GM18870 (cell line): Measurements from ENCODE around the gene DNTTIP2.
A peak's percentile ranks its signal among the peaks of the same experiment; 100 is the strongest.
"Not testable (repeated sequence)": the region's sequence is repeated elsewhere in the genome, so short reads cannot be mapped to it uniquely, and the experiment has no call there.

Experiments
- ATAC-seq: cut with Tn5 transposase; IDR thresholded peaks from one replicate; pipeline ENCODE4 v1.9.1; 2021; ENCODE audit warnings: moderate library complexity; ENCODE audit not compliant: unreplicated experiment

Gene DNTTIP2

GRCh38 chr1:93876244-93876643 lies 2.8 kb downstream of the DNTTIP2 start:
- no peak for ATAC-seq

GRCh38 chr1:93874025-93874651 lies 4.9 kb downstream of the DNTTIP2 start:
- no peak for ATAC-seq

- ATAC-seq, result no peak
Measured at GRCh38 chr1:93871366-93871765, 7.6 kb downstream of the DNTTIP2 start.

- ATAC-seq, result no peak
Measured at GRCh38 chr1:93869653-93870052, 9.4 kb downstream of the DNTTIP2 start.

- ATAC-seq, result not testable (repeated sequence)
Measured at GRCh38 chr1:93868492-93868891, 10.5 kb downstream of the DNTTIP2 start.

GRCh38 chr1:93865253-93865652 lies 13.8 kb downstream of the DNTTIP2 start:
- ATAC-seq, result no peak

- no peak for ATAC-seq
Measured at GRCh38 chr1:93864175-93864574, 14.8 kb downstream of the DNTTIP2 start.

- not testable (repeated sequence) for ATAC-seq
Measured at GRCh38 chr1:93857653-93858052, 21.4 kb downstream of the DNTTIP2 start.

GRCh38 chr1:93855983-93856382 lies 23.0 kb downstream of the DNTTIP2 start:
- ATAC-seq, result not testable (repeated sequence)

GRCh38 chr1:93853940-93854339 lies 25.1 kb downstream of the DNTTIP2 start:
- ATAC-seq, result no peak

- no peak for ATAC-seq
Measured at GRCh38 chr1:93851878-93852277, 27.1 kb downstream of the DNTTIP2 start.

- no peak for ATAC-seq
Measured at GRCh38 chr1:93851327-93851712, 27.7 kb downstream of the DNTTIP2 start.

- not testable (repeated sequence) for ATAC-seq
Measured at GRCh38 chr1:93850687-93851326, 28.2 kb downstream of the DNTTIP2 start.

- no peak for ATAC-seq
Measured at GRCh38 chr1:93848350-93848883, 30.6 kb downstream of the DNTTIP2 start.

- peak; percentile 28 for ATAC-seq
Measured at GRCh38 chr1:93847811-93848288, 31.2 kb downstream of the DNTTIP2 start.

GRCh38 chr1:93846992-93847810 lies 31.8 kb downstream of the DNTTIP2 start:
- peak; percentile 78 for ATAC-seq

GRCh38 chr1:93846206-93846991 lies 32.6 kb downstream of the DNTTIP2 start:
- ATAC-seq, result peak; percentile 26

GRCh38 chr1:93845538-93846205 lies 33.3 kb downstream of the DNTTIP2 start:
- ATAC-seq, result peak; percentile 2

GRCh38 chr1:93844262-93845045 lies 34.6 kb downstream of the DNTTIP2 start:
- no peak for ATAC-seq
